Choroid plexus epithelial cell (primary cell): ENCODE results near the gene DIABLO.

Source experiments
- DNase-seq: peaks from one replicate; pipeline ENCODE4 v3.0.0-alpha.2; 2010; ENCODE audit warnings: low read depth
- H3K4me3 ChIP-seq: 2 replicates; pipeline ENCODE4 v1.5.1; 2011; ENCODE audit warnings: low read depth, mild to moderate bottlenecking, control low read depth, low read length, moderate library complexity
- CTCF ChIP-seq: conservative IDR thresholded peaks from 2 replicates; pipeline ENCODE4 v1.5.1; 2011; ENCODE audit warnings: low read depth, mild to moderate bottlenecking, control low read depth, inconsistent platforms, low read length, moderate library complexity

Gene DIABLO

DNA sequence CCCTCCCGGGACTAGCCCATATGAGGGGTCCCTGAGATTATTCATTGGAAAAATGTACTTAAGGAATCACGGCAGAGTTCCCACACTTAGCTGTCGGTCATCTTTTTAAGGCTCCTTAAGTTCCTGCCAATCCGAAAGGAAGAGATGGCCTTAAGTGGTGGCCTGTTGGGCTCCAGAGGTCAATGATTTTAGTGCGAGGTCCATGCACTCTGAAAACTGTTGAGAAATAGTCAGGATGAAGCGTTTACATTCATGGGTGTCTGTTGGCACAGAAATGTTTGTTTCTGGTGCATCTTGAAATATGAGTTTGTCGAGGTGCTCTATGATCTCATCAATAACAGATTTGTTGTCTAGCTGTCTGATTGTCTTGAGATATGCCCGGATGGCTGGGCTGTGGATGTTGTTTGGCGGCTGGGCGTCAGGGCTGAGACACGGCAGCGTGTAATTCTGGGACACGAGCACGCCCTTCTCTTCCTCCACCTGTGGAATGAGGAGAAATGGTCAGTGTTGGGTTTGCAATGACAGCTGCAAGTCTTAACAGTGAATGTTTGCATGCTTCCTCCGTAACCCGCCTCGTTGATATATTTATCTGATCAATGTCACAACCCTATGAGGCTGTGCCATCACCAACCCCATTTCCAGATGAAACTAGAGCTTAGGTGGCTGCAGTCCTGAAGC is 53.5 kb downstream of the DIABLO start:
- TF ChIP-seq CTCF = no peak
- no peak for DNase-seq
- H3K4me3 ChIP-seq = no peak overlapping the region

GRCh38 chr12:122171399-122171798 is 54.5 kb downstream of the DIABLO start:
- TF ChIP-seq CTCF = no peak
- DNase-seq = no peak
- H3K4me3 ChIP-seq = no peak overlapping the region

DNA sequence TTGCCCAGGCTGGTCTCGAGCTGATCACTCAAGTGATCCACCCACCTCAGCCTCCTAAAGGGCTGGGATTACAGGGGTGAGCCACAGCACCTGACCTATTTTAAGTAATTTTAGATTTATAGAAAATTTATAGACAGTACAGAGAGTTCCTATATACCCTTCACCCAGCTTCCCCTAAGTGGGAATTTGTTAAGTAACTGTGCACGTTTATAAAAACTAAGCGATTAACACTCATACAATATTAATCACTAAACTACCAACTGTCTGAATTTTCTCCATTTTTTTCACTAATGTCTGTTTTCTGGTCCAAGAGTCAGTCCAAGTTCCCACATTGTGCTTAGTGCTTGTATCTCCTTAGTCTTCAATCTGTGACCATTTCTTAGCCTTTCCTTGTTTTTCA is 57.4 kb downstream of the DIABLO start:
- TF ChIP-seq CTCF = no peak
- no peak overlapping the region for H3K4me3 ChIP-seq

GRCh38 chr12:122167356-122167925 is 58.4 kb downstream of the DIABLO start:
- H3K4me3 ChIP-seq = no peak overlapping the region
- TF ChIP-seq CTCF = no peak
- DNase-seq = no peak

More for the DNA sequence above, 57.4 kb downstream of the DIABLO start:
- DNase-seq = no peak

GRCh38 chr12:122166422-122167349 is 59.2 kb downstream of the DIABLO start:
- TF ChIP-seq CTCF = no peak
- DNase-seq = no peak
- no peak overlapping the region for H3K4me3 ChIP-seq

GRCh38 chr12:122162976-122163375 is 62.9 kb downstream of the DIABLO start:
- TF ChIP-seq CTCF = no peak
- no peak for DNase-seq
- no peak overlapping the region for H3K4me3 ChIP-seq
